NCI-H1694 (cell line): ENCODE measurements around the gene PPM1H.

ENCODE experiments used
- DNase-seq: peaks from one replicate; lab custom pipeline; 2025; lab: John Stamatoyannopoulos, UW

The PPM1H gene

DNA sequence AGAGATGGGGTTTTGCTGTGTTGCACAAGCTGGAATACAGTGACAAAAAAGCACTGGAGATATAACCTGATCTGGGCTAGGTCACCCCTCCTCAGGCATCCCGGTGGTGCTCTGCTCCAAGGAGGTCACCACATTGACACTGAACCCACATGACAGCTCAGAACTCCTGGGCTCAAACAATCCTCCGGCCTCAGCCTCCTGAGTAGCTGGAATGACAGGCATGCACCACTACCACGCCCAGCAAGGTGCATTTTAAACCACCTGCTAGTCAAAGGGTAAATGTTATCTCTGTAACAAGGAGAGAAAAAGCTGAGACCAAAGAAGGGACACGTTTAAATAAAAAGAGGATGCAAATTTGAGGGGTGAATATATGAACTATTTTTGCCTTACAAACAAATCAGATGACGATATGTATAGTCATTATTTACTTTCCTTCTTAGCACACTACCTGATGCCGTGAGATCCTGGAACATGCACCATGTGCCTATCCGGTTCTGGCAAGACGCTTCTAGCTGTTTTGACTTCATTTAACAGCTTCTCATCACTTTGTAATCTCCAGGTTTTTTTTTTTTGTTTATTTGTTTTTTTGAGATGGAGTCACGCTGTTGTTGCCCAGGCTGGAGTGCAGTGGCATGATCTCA is 135.1 kb downstream of the PPM1H start:
- no peak for DNase-seq

DNA sequence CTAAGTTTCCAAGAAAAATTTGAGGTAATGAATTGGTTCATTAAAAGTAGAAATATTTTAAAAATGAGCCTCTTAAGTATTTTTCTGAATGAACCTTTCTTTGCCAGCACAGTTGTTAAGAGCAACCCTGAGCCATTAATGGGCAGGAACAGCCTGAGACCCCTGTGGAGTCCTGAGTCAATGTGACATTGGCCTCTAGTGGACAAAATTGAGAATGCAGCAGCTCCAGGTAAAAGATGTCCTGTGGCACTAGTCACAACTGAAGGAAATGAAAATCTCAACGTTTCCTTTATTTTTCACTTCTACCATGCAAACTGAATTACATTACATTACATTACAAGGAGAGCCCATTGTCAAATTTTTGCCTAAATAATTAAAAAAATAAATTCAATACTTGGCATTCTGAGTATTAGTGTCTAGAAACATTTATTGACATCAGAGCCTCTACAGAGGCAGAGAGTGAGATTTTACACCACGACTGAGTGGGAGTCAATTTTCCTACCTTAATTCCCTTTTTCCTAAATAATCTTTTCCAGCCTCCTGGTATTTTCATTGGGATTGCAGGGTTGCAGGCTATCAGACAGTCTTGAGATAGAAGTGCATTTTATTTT is 135.7 kb downstream of the PPM1H start:
- DNase-seq: peak; percentile 79

DNA sequence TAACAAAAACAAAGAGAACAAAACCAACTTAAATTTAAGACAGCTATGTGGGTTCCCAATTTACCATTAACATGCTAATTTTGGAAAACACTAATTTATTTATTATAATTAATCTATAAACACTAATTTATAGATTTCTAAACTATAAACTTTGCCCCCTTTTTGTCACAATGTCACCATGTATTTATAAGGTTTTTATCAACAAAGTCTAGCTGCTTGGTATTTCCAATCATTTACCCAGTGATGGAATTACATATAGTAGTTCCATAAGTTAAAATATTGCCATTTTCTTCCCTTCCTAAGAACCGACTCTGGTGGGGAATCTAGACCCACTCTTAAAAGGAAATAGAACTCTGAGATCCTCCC is 140.7 kb downstream of the PPM1H start:
- DNase-seq: no peak

DNA sequence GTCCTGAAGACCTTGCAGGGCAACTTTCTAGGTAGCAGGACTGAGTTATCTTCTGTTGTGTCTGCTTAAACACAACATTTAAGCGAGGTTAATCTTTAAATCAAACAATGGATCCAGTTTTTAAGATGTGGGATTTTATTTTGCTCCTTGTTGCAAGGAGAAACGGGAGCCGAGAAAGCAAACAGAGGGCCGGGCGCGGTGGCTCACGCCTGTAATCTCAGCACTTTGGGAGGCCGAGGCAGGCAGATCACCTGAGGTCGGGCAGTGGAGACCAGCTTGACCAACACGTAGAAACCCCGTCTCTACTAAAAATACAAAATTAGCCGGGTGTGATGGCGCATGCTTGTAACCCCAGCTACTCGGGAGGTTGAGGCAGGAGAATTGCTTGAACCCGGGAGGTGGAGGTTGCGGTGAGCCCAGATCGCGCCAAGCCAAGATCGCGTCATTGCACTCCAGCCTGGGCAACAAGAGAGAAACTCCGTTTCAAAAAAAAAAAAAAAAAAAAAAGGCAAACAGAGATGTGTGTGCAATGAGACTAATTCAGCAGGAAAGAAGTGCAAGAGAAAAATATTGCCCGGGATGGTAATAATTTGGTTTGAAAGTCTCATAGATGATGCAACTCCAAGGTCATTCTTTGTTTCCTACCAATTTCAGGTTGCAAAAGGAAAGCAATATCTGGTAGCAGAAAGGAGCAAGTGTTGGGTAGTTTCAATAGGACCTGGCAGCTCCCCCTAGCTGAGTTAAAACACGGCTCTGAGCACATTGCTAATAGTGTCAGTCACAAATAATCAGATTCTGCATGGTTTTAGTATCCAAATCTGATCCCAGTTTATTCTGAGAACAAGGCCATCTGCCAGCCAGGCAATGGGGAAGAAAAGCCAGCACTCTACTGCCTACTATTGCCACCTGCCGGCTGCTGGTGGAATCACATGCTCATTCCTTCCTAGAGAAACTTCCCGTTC is 141.4 kb downstream of the PPM1H start:
- peak; percentile 92 for DNase-seq

DNA sequence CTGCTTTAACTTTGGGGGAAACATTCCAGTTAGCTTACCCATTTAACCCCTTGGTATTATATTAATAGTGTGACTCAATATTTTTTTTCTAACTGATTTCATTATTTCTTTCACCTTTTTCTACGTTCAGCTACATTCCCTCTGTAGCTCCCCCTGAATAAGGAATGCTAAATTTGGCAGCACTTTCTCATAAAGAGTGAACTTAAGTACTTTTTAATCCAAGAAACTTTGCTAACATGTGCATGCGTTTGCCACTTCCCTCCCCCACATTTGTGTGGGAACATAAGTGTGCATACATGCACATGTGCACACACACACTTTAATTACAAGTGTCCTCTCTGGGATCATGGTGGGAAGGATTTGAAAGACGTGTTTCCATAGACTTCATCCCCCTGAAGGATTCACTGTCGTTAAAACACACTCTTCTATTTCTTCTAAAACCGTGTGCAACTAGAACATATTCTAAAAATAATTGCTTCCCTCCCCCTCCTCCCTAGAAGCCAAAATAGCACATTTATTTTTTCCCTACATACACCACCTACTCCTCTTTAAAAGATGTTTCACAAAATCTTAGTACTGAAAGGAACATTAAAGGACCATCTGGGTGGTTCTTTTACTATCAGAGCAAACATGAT is 142.6 kb downstream of the PPM1H start:
- no peak for DNase-seq

DNA sequence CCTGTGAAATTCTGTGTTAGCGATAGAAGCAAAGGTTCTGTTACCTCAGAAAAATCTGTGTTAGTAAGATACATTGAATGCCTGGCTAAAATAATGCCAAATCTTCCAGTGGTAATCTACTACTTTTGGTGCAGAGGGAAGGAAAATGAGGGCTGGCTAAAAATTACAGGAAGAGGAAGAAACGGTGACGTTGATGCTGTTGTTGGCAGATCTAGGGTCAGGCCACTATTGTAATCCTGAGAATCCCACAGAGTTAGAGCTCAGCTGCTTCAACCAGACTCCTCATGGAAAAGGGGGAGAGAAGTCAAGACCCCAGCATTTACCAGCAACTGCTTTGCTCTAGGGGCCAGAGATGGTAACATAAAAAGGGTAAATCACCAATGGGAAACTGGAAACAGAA is 145.1 kb downstream of the PPM1H start:
- no peak for DNase-seq

DNA sequence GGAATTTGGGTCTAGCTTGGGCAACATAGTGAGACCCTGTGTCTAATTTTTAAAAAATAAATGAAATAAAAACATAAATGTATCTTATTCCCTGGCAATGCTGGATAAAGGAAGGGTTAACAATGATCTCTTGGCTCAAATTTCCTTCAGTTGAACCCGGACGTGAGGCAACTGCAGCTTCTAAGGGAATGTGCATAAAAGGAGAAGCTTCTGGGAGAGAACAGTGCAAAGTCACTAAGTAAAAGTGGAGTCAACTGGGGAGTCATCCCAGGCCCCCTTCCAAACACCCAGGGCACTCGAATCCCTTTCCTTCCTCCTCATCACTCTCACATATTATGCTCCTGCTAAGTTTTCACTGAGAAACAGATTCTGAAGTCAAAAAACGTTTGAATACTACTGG is 147.3 kb downstream of the PPM1H start:
- DNase-seq: no peak

DNA sequence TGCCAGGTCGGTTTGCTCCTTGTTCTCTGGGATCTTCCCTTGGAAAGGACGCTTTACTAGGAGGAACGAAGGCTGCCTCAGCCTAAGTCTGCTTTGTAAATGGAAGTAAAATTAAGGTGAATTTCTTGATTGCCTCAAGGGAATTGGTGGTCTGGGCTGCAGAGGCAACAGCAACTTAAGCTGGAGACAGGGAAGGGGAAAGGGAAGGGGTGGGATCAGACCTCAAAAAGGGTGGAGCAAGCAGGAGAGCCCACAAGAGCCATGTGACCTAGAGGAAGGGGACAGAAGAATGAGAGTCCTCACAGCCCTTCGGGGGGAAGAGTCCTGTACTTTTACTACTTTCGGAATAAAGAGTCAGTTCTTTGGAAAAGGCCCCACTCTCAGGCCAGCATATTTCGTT is 147.9 kb downstream of the PPM1H start:
- no peak for DNase-seq

DNA sequence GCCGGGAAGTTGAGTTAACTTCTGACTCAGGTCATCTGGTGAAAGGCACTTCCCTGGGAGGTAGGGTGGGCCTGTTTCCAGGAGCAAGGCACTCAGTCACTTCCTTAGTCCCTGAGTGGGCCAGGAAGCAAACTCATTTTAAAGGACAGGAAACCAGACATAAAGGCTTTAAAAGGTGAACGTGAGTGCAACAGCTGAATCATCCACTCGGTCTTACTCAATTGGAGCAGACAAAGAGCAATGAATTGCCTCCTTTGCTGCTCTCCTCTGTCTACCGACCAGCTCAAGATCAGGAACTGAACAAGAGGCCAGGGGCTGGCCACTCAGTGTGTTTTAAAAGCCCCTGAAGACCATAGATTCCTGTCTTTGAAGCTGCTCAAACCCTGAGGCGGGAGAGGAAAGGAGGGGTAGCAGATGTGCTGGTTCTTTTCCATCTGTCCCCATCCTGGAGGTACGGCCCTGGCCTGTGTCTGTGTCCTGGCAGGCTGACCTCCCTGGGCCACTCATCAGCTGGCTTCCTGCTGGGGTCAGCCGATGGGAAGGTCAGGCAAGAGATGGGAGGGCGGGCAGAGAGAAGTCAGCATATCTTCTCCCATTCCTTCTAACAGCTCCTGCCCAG is 148.9 kb downstream of the PPM1H start:
- no peak for DNase-seq

DNA sequence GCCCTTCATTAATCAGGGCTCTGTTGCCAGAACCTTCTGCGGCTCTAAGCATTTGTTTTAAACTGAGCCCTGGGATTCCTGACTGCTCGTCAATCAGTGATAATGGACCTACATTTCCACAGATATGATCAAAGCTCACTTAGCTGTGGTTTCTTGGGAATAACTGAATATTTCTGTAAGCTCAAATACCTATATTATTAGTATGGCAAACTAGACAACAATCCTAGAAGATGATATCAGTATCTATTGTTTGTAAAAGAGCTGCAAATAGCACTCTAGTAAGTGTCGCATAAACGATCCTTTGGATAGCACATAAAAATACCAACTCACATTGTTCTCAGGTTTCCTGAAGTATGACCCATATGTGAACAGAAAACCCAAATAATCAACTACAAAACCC is 150.4 kb downstream of the PPM1H start:
- DNase-seq: no peak

DNA sequence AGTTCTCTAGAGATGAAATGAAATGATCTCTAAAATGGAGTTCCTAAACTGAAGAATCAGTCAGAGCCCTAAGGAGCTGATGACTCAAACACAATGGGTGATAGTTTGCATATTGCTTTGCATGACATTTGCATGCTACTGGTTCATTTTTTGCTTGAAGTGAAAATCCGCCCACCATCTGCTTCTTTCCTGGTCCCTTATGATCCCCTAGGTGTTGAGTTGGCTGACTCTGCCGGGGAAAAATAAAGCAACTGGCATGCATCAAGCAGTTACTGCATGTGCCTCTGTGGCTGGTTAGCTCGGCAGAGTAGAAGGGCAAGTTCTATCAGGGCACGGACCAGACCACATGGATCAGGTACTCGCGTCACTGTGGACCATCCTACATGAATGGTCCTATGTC is 151.1 kb downstream of the PPM1H start:
- peak; percentile 48 for DNase-seq

DNA sequence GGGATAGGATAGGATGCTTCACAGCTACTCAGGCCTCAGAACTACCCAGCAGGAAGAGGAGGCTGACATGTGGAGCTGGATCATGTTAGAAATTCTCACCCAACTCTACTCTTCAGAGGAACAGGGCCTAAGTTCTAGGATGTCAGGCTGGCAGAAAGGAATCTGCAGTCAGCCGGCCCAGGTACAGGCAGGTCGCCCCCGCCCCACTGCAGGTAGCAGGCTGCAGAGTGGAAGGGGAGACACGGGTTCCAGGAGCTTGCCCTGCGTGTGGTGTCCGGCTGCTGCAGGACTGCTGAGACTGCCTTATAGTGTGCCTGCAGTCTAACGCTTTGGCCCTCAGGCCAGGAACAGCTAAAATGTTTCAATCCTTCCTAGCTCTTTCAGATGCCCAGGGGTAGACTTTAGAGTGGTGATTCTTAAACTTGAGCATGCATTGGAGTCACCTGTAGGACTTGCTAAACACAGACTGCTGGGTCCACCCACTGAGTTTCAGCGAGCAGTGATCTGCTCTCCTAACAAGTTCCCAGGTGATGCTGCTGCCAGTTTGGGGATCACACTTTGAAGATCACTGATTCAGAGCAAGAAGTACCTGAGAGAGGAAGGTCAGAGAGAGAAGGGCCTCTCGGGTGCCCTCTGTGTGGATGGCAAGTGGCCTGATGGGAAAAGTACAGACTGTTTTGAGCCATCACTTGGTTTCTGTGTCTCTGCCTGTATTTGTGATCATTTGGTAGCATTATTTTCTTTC is 153.6 kb downstream of the PPM1H start:
- DNase-seq: no peak

DNA sequence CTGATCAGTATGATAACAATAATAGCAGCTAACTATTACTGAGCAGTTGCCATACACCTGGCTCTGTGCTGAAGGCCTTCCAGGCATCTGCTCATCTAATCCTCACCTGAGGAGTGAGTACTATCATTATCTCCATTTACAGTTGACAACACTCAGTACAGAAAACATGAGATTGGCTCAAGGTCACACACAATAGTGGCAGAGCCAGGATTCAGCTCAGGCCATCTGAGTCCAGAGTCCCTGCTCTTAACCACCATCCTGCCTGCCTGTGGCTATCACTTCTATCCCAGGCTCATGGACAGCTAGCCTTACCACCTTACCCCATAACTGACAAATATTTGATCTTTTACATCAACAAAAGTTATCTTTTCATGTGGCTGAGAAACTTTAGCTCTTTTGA is 155.5 kb downstream of the PPM1H start:
- DNase-seq: no peak

DNA sequence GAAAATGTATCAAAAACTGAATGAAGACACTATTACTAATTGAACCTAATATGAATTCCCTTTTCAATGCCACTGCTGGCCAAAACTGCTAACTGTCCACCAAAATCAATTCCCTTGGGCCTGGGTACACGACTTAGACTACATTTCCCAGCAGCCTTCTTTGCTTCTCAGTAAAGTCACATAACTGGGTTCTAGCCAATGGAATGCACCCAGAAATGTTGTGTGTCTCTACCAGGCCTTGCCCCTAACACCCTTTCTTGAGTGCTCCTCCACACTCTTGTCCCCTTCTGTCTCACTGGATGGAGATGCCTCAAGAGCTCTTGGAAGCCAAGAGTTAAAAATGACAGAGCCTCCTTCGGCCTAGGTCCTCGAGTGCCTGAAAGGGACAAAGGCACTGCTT is 156.8 kb downstream of the PPM1H start:
- no peak for DNase-seq

DNA sequence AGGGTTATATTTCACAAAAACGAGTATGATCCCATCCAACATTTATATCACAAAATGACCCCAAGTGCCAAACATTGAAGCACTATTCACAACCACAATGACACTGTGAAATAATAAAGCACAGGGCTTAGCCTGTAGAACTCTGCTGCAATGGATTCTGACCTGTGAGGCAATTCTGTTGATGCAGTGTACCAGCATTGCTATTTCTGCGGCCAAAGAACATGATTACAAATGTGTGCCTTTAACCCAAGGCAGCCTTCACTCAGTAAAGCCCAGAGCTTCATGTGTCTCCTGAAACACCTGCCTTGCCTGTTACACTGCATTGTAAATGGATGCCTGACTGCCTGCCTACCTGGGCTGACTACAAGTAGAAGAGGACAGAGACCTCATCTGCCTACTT is 158.0 kb downstream of the PPM1H start:
- no peak for DNase-seq

DNA sequence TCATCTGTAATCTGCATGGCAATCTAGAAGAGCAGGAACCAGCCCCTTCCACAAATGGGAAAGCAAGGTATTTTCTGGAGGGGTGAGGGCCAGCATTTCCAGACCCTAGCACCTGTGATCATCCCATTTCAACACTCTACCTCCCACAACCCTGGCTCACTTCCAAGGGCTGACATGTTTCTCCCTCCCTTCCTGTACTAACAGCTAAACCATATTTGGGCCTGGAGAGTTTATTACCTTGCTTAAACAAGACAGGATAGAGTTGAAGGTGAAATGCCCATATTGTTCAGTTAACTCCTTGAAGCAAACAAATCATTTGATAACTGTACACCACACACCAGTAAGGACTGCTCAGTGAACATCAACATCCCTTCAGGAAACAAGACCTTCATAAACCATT is 158.4 kb downstream of the PPM1H start:
- DNase-seq: no peak

DNA sequence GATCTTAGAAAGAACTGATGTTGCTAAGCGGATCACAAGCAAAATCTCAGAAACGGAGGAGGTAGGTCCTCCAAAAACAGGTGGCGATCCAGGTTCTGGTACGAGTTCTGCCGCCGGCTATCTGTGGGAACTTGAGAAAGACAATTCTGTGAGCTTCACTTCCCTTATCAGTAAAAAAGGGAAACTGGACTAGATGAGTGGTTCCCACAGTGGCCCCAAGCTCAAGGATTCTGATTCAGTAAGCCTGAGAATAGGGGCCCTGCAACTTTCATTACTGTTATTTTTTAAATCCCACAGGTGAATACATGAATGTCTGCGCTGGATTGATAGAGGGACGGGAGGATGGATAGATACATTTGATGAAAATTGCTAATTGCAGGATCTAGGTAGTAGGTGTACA is 160.2 kb downstream of the PPM1H start:
- DNase-seq: no peak

DNA sequence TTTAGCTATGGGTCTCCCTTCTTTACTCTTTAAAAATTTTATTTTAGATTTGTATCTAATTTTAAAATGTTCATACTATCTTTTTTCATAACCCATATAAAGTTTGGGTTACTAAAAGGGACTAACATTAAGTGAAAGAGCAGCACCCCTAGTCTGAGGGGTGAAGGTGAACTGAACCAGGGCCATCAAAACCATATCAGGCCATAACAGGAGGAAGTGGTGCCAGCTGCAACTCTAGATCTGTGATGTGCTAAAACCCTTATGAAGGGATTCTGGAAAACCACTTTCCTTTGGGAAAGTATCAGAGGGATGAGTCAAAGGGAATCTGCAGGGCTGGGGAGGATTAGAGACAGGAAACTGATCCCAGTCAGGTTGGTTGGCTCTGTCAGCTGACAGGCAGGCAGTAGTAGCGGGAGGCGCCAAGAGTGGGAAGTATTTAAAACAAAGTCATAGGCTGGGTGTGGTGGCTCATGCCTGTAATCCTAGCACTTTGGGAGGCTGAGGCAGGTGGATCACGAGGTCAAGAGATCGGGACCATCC is 162.5 kb downstream of the PPM1H start:
- no peak for DNase-seq

DNA sequence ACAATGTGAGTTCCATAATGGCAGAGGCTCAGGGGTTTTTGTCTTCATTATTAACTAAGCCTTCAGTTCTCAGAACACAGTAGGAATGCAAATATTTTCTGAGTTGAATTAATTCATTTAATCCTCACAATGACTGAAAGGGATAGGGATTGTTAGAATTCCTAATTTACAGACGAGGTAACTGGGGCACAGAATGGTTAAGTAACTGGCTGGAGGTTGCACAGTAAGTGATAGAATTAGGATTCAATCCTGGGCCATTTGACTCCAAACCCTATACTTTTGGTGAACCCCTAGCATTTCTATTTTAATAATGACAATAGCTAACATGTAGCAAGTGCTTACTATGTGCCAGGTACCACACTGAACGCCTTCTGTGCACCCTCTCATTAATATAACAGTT is 163.1 kb downstream of the PPM1H start:
- no peak for DNase-seq

DNA sequence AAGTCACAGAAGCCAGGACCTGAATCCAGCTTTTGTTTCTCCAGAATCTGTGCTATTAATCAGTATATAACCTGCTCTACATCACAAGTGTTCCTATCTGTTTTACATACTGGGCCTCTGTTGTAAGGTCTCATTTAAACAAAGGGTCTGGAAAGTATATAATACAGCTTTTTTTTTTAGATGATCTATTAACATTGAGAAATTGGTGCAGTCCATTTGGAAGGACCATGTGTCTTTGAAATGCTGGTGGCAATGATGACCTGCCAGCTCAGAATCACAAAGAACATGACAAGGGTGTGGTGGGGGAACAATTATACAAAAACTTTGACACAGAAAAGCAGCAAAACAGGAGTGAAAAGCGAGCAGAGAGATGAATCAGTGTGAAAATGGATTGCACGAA is 164.6 kb downstream of the PPM1H start:
- DNase-seq: no peak

DNA sequence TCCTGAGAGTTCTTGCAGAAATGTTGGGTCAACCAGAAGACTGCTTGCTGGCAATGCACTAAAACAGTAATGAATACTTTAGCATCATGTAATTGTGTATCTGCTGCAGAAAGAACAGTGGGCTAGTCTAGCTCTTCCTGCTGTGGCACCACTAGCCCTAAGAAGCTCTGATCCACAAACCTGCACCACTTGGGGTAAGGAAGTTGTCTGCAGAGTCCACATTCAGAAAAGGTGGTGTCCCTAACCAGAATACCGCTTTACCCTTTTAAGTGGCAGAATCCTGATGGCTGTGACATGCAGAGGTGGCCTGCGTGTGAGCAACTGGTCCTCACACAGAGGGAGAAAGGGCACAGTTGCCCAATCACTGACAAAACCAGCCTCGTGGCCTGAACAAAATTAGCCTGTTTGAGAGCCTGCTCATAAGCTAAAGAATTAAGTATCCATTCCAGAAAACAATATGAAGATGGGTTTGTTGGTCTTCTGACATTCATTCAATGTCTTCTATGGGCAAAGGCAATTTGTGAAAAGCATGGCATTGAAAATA is 165.8 kb downstream of the PPM1H start:
- DNase-seq: no peak
